Spinal cord (tissue), 10 donors: ENCODE results near the gene CA6. TPM values are rescaled to one million over a fixed set of nuclear protein-coding genes. Genes with fewer than 3 reads are reported as not detected.
"Not testable (repeated sequence)": the region's sequence is repeated elsewhere in the genome, so short reads cannot be mapped to it uniquely, and the experiment has no call there.

Experiments
- DNase-seq, 6 donors: peaks; one replicate each; pipeline versions ENCODE4 v3.0.0 to v3.0.0-alpha.2; 2013 to 2015; ENCODE audit warnings: low spot score in 6 of 6, low read depth in 4 of 6
- H3K27ac ChIP-seq: one replicate; pipeline ENCODE4 v1.5.1; 2013; ENCODE audit warnings: low read depth, low read length, control low read depth
- H3K27me3 ChIP-seq: one replicate; pipeline ENCODE4 v1.6.1; 2013; ENCODE audit warnings: low read length; ENCODE audit not compliant: control insufficient read depth, insufficient read depth
- H3K36me3 ChIP-seq: one replicate; pipeline ENCODE4 v1.6.1; 2013; ENCODE audit warnings: low read length; ENCODE audit not compliant: control insufficient read depth, insufficient read depth
- H3K4me1 ChIP-seq: one replicate; pipeline ENCODE4 v1.6.1; 2013; ENCODE audit warnings: low read length; ENCODE audit not compliant: control insufficient read depth, insufficient read depth
- H3K4me3 ChIP-seq: one replicate; pipeline ENCODE4 v1.5.1; 2013; ENCODE audit warnings: low read depth, low read length, control low read depth
- H3K9me3 ChIP-seq: one replicate; pipeline ENCODE4 v1.6.1; 2013; ENCODE audit warnings: low read length; ENCODE audit not compliant: control insufficient read depth, insufficient read depth
- WGBS: methylation state at CpG from one replicate; pipeline ENCODE4 v1.1.5; 2013; ENCODE audit warnings: missing lambda C conversion rate; ENCODE audit not compliant: insufficient coverage; 5-methylcytosine and 5-hydroxymethylcytosine counted together
- polyA plus RNA-seq, 2 donors: library from polyadenylated mRNA; unstranded; fragments of 120-200 nt; gene quantifications; one replicate each; pipeline ENCODE4 v1.2.1, GENCODE V29; 2013; ENCODE audit not compliant: insufficient read length in 2 of 2
- total RNA-seq, 2 donors: library from RNA; depleted of rRNA in 1 of 2; stranded (reverse); fragments of 120-200 nt in 1 of 2; fragments of >200 nt in 1 of 2; gene quantifications; one replicate each; pipeline versions ENCODE4 v1.2.3 to v1.2.4, GENCODE V29; 2013 to 2014
- donor health status: healthy.

The CA6 gene
- total and polyA plus RNA-seq, 4 donors, result 0.30 TPM; not detected in 3

- H3K9me3 ChIP-seq, result peaks cover 3% of the 10 kb centered on the region
- no peaks in the 10 kb centered on the region for H3K4me1 ChIP-seq
- WGBS, result 91% methylated on average over 13 of the region's 16 CpGs
- H3K27me3 ChIP-seq, result no peaks in the 10 kb centered on the region
- H3K36me3 ChIP-seq, result no peaks in the 10 kb centered on the region
- no peak overlapping the region for H3K4me3 ChIP-seq
- no peak overlapping the region for H3K27ac ChIP-seq
- DNase-seq, result no peak
Observed at GRCh38 chr1:8965121-8965820, 19.6 kb downstream of the CA6 start.

- no peak for DNase-seq
- 96% methylated on average over 3 of the region's 4 CpGs for WGBS
- H3K4me3 ChIP-seq, result no peak overlapping the region
Observed at GRCh38 chr1:8966606-8967005, 20.9 kb downstream of the CA6 start.

GRCh38 chr1:8968902-8969301 is 23.2 kb downstream of the CA6 start:
- not testable (repeated sequence) for H3K36me3 ChIP-seq, H3K27ac ChIP-seq, DNase-seq, H3K4me3 ChIP-seq, H3K27me3 ChIP-seq, H3K4me1 ChIP-seq, H3K9me3 ChIP-seq
- 91% methylated on average over 8 of the region's 9 CpGs for WGBS

More at GRCh38 chr1:8966606-8967005, 20.9 kb downstream of the CA6 start:
- no peak overlapping the region for H3K27ac ChIP-seq
- H3K36me3 ChIP-seq, result no peaks in the 10 kb centered on the region
- H3K4me1 ChIP-seq, result no peaks in the 10 kb centered on the region
- H3K9me3 ChIP-seq, result no peaks in the 10 kb centered on the region
- H3K27me3 ChIP-seq, result no peaks in the 10 kb centered on the region

GRCh38 chr1:8969937-8970336 is 24.3 kb downstream of the CA6 start:
- Histone ChIP-seq H3K4me3 (no peak overlapping the region), H3K27me3 (no peaks in the 10 kb centered on the region), H3K27ac (no peak overlapping the region), H3K9me3 (no peaks in the 10 kb centered on the region), H3K36me3 (no peaks in the 10 kb centered on the region), H3K4me1 (no peaks in the 10 kb centered on the region)
- DNase-seq, result no peak
- 100% methylated on average over 1 of the region's 7 CpGs for WGBS

- no peak for DNase-seq
- H3K27ac ChIP-seq, result no peak overlapping the region
- no peaks in the 10 kb centered on the region for H3K36me3 ChIP-seq
- H3K4me3 ChIP-seq, result no peak overlapping the region
- no peaks in the 10 kb centered on the region for H3K9me3 ChIP-seq
- H3K27me3 ChIP-seq, result no peaks in the 10 kb centered on the region
- H3K4me1 ChIP-seq, result no peaks in the 10 kb centered on the region
- 83% methylated on average over 5 of the region's 9 CpGs for WGBS
Observed at GRCh38 chr1:8970870-8971337, 25.2 kb downstream of the CA6 start.

GRCh38 chr1:8974551-8974950 is 28.9 kb downstream of the CA6 start:
- H3K27ac ChIP-seq, result no peak overlapping the region
- WGBS, result 94% methylated on average over 3 of the region's 7 CpGs
- H3K9me3 ChIP-seq, result no peaks in the 10 kb centered on the region
- H3K4me1 ChIP-seq, result no peaks in the 10 kb centered on the region
- DNase-seq, result no peak
- H3K36me3 ChIP-seq, result no peaks in the 10 kb centered on the region
- no peaks in the 10 kb centered on the region for H3K27me3 ChIP-seq
- H3K4me3 ChIP-seq, result no peak overlapping the region

- Histone ChIP-seq H3K27ac (no peak overlapping the region), H3K9me3 (no peaks in the 10 kb centered on the region), H3K27me3 (no peaks in the 10 kb centered on the region), H3K4me3 (no peak overlapping the region), H3K4me1 (no peaks in the 10 kb centered on the region), H3K36me3 (no peaks in the 10 kb centered on the region)
- no peak for DNase-seq
- WGBS, result 94% methylated on average over 5 of the region's 5 CpGs
Observed at GRCh38 chr1:8976338-8976737, 30.7 kb downstream of the CA6 start.

- Histone ChIP-seq H3K27ac (no peak overlapping the region), H3K27me3 (no peaks in the 10 kb centered on the region), H3K36me3 (no peaks in the 10 kb centered on the region), H3K4me3 (no peak overlapping the region), H3K9me3 (no peaks in the 10 kb centered on the region), H3K4me1 (no peaks in the 10 kb centered on the region)
- DNase-seq, result no peak
- 92% methylated on average over 13 of the region's 20 CpGs for WGBS
Observed at GRCh38 chr1:8976896-8977450, 31.3 kb downstream of the CA6 start.

- DNase-seq, result no peak
- H3K4me3 ChIP-seq, result no peak overlapping the region
- no peaks in the 10 kb centered on the region for H3K36me3 ChIP-seq
- WGBS, result 80% methylated on average over 1 of the region's 3 CpGs
- H3K27ac ChIP-seq, result no peak overlapping the region
- no peaks in the 10 kb centered on the region for H3K9me3 ChIP-seq
- H3K4me1 ChIP-seq, result peaks cover under 1% of the 10 kb centered on the region
- H3K27me3 ChIP-seq, result no peaks in the 10 kb centered on the region
Observed at GRCh38 chr1:8980656-8981055, 35.0 kb downstream of the CA6 start.

GRCh38 chr1:8981169-8981568 is 35.5 kb downstream of the CA6 start:
- DNase-seq, result no peak

More at GRCh38 chr1:8981169-8981568, 35.5 kb downstream of the CA6 start:
- WGBS, result 100% methylated on average over 2 of the region's 2 CpGs
- Histone ChIP-seq H3K9me3 (no peaks in the 10 kb centered on the region), H3K27ac (no peak overlapping the region), H3K36me3 (no peaks in the 10 kb centered on the region), H3K4me1 (peaks cover 6% of the 10 kb centered on the region), H3K4me3 (no peak overlapping the region), H3K27me3 (no peaks in the 10 kb centered on the region)
